Skeletal muscle cell (primary cell): ENCODE measurements around the gene TP73.
A peak's percentile ranks its signal among the peaks of the same experiment; 100 is the strongest.
"Not testable (repeated sequence)": the region's sequence is repeated elsewhere in the genome, so short reads cannot be mapped to it uniquely, and the experiment has no call there.

ENCODE experiments used
- DNase-seq: peaks from one replicate; pipeline ENCODE4 v3.0.0-alpha.2; 2010; ENCODE audit warnings: low read depth
- H3K4me3 ChIP-seq: 2 replicates; pipeline ENCODE4 v1.5.1; 2011; ENCODE audit warnings: low read depth, mild to moderate bottlenecking, control low read depth, low read length, moderate library complexity

The TP73 gene

DNA sequence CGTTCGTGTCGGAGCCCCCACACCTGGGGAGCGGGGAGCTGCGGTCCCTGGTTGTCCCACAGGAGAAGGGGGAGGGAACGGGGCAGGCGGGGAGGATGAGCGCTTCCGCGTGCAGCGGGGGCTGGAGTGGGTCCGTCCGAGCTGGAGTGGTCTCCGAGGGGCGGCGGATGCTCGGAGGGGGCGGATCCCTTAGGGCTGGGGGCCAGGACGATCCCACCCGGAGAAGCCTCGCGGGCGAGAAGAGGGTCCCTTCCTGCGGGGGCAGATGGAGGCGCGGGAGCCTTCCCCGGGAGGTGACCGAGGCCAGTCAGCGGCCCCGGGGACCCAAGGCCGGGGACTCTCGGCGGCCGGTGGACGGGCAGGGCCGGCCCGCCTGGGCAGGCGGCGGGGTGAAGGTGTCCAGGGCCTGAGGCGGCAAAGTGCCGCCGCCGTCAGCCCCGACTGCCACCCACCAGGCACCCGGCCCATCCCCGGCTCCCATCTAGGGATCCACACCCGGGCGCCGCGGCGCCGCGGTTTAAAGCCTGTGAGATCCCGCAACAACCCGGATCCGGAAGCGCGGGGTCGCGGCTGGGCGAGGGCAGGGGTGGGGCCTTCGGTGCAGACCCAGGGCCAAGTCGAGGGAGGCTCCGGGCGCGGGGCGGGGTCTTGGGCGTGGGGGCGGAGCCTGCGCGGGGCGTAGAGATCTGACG, 94.7 kb downstream of the TP73 start:
- H3K4me3 ChIP-seq, result peak overlapping the region; percentile 72
- peak; percentile 22 for DNase-seq

DNA sequence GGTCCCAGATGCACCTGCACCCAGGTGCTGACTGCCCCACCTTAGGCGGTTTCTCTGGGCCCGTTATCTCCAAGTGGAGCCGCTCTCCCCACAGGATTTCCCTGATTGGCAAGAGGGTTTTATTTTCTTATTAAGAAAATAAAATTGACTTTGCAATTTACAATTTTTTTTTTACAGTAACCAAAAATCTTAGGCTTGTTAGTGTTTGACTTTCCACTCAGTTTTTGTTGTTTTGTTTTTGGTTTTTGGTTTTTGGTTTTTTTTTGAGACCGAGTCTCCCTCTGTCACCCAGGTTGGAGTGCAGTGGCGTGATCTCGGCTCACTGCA, 95.2 kb downstream of the TP73 start:
- H3K4me3 ChIP-seq, result peak overlapping the region; percentile 72
- DNase-seq, result no peak

DNA sequence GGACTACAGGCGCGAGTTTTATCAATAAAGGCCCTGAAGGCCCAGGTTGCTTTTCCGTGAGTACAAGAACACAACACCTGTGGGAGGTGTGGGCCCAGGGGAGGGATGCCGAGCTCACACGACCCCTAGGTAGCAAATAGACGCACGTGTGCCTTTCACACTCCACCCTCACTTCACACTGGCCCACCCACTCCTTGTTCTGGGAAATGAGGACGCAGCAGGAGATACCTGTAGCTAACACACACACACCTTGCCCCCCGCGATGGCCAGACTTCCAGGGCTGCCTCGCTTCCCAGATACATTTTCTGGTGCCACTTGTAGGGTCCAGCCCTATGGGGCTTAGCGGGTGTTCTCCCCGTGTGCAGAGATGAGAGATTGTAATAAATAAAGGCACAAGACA, 95.6 kb downstream of the TP73 start:
- DNase-seq, result no peak
- peak overlapping the region; percentile 72 for H3K4me3 ChIP-seq

DNA sequence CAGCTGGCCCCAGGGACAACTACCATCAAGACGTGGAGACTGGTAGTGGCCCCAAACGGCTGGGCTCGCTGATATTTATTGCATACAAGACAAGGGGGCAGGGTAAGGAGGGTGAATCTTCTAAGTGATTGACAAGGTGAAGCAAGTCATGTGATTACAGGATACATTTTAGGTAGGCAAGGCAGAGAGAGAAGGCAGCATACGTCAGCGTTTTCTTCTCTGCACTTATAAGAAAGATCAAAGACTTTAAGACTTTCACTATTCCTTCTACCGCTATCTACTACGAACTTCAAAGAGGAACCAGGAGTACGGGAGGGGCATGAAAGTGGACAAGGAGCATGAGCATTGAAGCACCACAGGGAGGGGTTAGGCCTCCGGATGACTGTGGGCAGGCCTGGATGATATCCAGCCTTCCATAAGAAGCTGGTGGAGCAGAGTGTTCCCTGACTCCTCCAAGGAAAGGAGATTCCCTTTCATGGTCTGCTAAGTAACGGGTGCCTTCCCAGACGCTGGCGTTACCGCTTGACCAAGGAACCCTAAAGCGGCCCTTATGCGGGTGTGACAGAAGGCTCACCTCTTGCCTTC, 96.1 kb downstream of the TP73 start:
- not testable (repeated sequence) for H3K4me3 ChIP-seq, DNase-seq

DNA sequence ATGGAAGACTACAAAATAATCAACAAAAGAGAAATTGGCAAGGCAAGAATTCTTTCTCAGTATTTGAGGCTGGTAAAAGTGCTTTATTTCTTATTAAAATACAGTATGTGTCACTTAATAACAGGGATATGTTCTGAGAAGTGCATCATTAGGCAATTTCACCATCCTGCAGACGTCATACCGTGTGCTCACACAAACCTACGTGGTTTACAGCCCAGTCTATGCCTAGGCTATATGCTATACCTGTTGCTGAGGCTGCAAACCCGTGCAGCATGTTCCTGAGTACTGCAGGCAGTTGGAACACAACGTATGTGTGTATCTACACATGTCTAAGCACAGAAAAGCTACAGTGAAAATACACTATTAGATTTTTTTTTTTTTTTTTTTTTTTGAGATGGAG, 97.2 kb downstream of the TP73 start:
- no peak overlapping the region for H3K4me3 ChIP-seq

DNA sequence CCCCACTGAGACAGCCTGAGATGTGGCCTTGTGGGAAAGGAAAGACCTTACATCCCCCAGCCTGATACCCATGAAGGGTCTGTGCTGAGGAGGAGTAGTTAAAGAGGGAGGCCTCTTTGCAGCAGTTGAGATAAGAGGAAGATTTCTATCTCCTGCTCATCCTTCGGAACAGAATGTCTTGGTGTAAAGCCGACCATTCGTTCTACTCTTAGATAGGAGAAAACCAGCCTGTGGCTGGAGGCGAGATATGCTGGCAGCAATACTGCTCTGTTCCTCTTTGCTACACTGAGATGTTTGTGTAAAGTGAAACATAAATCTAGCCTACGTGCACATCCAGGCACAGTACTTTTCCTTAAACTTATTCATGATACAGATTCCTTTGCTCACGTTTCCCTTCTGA, 98.4 kb downstream of the TP73 start:
- no peak overlapping the region for H3K4me3 ChIP-seq
- no peak for DNase-seq

More for the DNA sequence above, 97.2 kb downstream of the TP73 start:
- DNase-seq, result no peak

DNA sequence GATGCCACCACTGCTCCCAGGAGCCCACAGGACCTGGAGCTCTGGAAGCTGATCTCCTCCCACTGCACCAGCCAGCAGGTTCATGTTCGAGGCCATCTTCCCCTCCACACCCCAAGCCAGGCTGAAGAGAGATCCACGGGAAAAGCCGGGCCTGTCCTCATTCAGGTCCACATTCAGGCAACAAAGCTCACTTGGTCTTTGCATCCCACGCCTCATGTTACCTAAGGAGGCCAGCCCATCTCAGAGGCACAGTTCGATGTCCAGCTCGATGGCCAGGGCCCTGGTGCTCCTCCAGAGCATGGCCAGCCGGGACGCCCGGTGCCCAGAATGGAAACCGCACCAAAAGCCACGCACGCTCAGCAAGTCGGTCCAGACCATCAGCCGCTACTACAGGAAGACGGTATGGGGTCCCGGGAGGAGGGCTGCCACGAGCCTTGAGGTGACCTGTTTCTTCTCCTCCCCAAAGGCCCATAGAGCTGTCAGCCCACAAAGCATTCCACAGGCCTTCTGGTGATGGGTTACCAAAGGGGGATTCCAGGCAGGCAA, 100.2 kb downstream of the TP73 start, which contains the start of gene CCDC27:
Gene CCDC27, plus strand, starts transcription at position 51 of the 546 bp plus-strand sequence. Its CDS starts 32 bp downstream, at position 83.
- no peak within 1 kb of the TSS for H3K4me3 ChIP-seq
- DNase-seq, result no peak

DNA sequence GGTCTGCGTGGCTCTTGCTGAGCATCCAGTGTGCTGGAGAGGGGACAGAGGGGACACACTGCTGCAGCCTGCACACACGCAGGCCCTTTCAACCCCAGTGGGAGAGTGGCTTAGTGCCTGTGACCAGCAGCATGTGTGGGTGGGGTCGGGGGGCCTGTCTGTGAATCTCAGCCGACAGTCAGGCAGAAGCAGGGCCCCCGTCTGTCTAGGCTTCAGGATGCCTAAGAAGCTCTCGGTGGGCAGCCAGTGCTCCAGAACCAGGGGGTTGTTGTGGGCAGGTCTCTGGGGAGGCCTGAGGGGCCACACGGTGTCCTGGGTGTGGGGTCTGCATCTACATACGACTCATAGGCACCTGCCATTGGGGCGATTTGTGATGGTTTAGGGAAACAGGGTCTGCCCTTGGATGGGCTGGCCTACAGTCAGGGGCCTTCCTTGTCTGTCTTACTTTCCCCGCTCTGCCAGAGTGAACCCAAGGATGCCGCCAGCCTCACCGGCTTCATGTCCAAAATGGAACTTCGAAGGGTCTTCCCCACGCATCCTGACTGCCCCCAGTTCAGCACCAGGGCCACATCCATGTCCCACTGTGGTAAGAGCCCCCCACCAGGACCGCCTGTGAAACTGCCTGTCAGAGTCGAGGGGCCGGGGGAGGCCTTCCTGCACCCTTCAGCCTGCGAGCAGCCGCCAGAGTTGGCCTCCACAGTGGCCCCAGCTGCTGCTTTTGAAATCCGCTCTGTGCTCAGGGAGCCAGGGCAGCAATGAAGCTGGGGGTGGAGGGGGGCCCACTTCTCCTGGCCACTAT, 101.5 kb downstream of the TP73 start:
- no peak overlapping the region for H3K4me3 ChIP-seq
- no peak for DNase-seq

DNA sequence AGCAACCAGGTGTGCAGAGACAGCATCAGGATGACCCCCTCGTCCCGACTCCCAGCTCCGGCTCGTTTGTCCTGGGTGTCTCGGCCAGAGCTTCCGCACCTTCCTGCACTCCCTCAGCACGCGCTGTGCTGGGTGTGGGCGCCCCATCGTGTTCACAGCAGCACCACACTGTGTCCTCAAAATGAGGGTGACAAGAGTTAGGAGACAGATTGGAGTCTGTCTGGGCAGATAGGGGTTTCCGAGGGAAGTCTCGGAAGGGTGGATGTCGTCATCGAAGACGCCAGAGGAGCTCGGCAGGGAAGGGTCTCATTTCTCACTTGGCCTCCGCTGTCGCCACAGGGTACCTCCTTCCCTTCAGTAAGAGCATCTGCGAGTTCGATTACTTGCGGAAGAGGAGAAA, 104.1 kb downstream of the TP73 start:
- no peak for DNase-seq
- H3K4me3 ChIP-seq, result no peak overlapping the region

DNA sequence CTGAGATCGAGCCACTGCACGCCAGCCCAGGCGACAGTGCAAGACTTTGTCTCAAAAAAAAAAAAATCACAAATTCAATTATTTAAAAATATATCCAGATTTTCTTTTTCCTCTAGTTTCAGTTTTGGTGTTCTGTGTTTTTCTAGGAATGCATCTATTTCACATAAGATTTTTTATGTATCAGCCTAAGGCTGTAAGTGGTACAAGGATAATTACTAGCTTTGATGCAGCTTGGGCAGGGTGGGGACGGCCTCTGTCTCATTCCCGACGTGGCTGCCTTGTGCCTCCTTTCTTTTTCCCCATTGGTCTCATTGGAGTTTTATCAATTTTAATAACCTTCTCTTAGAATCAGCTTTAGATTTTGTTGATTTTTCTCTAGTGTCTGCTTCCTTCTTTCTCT, 106.8 kb downstream of the TP73 start:
- DNase-seq, result no peak

DNA sequence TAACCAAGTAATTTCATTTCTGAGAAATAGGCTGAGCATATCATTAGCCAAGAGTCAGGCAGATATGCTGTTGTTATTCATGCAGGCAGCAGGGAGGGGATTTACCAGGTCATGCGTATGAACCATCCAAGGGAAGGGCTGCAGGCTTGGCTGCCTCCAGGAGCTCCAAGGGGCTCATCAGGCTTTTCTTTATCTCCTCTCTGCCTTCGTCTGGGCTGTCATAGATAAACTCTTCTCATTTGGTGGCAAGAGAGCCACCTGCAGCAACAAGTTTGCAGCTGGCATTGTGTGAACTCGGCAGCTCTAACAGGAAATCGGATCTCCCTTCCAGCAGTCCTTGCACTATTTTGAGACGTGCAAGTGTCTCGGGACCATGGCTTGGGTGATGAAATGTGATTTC, 107.5 kb downstream of the TP73 start:
- no peak overlapping the region for H3K4me3 ChIP-seq
- DNase-seq, result no peak

More for the DNA sequence above, 106.8 kb downstream of the TP73 start:
- H3K4me3 ChIP-seq, result no peak overlapping the region

DNA sequence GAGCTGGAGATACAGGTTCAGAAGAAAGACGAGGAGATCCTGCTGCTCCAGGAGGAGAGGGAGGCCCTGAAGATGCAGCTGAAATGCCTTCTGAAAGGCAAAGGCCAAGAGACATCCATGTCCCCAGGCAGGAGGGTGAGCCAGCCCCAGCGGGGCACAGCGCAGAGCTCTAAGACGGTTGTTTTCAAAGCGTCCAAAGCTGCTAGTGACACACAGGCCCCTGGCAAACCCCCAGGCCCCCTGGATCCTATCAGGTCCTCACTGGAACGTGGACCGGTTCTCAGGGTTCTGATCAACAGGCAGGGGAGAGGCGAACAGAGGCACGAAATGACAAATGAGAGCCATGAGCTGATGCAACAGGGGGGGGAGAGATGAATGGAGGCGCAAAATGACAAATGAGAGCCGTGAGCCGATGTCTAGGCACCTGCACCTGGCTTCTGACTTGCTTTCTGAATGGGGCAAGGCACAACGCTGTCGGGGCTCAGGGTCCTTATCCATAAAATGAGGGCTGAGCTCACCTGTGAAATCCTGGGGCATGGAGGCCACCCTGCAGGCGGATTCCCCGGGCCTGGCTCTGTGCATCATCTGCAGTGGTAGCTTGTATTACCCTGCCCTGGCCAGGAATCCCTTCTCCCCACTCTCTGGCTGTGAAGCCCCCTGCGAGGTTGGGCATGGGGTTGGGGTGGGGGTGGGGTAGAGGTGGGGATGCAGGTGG, 109.1 kb downstream of the TP73 start:
- no peak overlapping the region for H3K4me3 ChIP-seq
- DNase-seq, result no peak

DNA sequence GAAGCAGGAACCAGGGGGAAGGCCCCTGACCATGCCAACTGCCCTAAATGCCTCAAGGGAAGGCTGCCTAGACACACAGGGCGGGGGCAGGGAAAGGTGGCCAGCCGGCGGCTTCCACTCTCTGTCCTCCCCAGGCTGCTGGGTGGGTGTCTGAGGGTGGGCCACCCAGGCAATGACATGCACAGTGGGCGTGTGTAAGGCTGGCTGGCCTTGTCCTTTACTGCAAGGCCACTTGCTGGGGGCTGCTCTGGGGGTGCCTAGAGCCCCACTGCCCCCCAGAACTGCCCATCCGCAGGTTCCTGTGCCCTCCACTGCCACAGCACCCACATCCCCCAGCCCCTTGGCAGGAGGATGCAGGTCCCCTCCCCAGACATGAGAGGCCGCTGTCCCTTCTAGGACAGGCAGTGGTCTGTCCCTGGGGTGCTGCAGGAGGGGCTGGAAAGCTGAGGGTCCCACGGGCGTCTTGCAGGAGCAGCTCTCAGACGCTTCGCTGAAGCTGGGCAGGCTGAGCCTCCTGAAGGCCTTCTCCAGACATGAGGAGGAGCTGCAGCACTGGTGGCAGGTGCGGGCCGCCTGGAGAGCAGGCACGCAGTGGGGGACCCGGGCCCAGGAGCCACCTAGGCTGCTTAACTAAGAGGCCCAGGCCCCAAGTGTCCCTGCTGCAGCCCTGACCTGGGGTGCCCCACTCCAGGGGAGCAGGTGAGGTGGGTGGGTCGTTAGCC, 110.0 kb downstream of the TP73 start:
- no peak for DNase-seq
- H3K4me3 ChIP-seq, result no peak overlapping the region

DNA sequence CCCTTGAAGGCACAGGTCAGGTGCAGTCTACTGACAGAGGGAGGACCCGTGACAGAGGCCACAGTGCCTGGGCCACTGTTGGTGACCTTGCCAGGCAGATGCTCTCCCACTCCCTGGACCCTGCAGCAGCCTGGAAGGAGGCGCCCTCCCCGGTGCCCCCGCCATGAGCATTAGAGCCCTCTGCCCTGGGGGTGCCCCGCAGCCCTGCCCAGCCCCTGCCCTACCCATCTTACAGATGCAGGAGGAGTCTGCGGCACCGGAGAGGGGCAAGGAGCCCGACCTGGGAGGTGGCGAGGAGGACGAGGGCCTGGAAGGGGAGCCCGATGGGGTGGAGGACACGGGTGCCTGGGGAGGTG, 110.5 kb downstream of the TP73 start:
- no peak for DNase-seq

DNA sequence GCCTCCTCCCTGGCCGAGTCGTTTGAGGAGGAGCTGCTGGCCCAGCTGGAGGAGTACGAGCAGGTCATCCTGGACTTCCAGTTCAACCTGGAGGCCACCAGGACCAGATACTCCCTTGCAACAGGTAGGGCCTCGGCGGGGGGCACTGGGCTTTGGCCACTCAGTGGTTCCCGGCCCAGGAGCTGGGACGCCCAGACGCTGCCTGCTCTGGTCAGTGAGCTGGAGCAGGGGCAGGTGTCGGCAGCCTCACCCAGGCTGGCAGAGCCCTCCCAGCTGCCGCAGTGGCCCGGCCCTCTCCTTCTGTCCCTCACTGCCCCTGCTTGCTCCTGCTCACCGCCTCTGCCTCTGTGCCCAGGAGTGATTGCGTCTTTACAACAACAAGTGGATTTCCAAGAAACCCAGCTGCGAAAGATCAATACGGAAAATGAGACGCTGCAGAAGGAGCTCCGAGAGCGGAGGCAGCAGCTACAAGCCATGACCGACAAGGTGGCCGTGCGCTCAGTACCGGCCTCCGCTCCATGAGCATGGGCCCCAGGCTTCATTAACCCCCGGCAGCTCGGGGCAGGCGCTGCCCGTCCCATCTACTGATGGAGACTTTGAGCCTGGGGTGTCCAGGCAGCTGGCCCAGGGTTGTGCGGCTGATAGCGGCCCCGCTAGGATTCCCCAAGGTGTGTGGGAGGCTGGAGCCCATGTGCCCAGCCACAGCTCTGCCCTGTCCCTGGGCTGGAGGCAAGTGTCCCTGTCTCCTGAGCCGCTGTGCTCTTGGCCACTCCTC, 111.2 kb downstream of the TP73 start:
- DNase-seq, result no peak
- no peak overlapping the region for H3K4me3 ChIP-seq

More for the DNA sequence above, 110.5 kb downstream of the TP73 start:
- no peak overlapping the region for H3K4me3 ChIP-seq

DNA sequence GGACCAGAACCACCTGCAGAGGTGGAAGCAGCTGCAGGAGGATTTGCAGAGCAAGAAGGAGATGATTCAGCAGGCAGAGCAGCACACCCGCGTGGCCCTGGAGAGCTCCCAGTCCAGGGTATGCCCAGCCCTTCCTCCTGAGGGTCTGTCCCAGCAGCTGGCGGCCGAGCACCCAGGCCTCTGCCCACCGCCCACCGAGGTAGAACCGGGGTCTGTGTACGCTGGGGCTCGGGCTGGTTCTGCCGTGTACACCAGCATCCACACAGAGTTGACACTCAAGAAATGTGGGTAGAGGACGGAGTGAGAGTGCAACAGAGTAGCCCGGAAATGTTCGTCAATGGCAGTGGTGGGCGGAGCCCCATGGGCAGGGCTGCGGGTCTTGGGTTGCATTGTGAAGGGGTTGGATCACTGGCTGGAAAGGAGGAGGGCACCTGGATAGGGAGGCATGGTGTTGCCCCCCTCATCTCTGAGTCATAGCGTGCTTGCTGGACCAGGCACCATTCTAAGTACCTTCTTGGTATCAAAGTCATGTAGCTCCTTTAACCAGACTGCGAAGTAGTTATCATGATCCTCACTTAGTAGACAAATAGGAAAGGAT, 115.1 kb downstream of the TP73 start:
- DNase-seq, result no peak

DNA sequence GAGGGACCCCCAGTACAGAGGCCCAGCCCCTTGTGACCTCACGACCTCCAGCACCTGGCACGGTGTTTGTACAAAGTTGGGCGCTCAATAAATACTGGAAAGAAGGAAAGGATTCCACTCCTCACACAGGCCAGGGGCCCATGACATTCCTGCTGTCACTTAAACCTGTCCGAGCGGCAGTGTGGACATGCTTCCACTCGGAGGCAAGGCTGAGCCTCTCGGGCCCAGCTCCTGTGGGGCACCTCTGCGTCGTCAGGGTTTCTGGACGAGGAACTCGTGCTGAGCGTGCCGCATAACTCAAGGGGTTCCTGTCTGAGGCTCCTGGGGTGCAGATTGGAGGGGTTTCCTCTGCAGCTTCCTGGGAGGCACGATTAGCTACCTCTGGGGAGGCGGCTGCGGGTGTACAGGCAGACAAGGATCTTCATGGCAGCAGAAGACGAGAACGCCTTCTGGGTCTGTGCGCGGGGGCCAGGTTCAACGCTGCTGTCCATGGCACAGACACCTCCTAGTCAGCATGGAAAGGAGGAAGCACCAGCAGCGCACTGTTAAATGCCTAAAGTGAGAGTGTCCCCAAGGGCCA, 116.6 kb downstream of the TP73 start:
- no peak overlapping the region for H3K4me3 ChIP-seq
- no peak for DNase-seq

More for the DNA sequence above, 115.1 kb downstream of the TP73 start:
- no peak overlapping the region for H3K4me3 ChIP-seq
